Activated CD4-positive, alpha-beta T cell treated with anti-CD3 and anti-CD28 coated beads, Interleukin-2, amount 10 ng/mL, durations not matched to agents 7 days and 5 days (primary cell): Measurements from ENCODE around the gene XAF1. TPM values are rescaled to one million over a fixed set of nuclear protein-coding genes. Genes with fewer than 3 reads are reported as not detected.
"Not testable (repeated sequence)": the region's sequence is repeated elsewhere in the genome, so short reads cannot be mapped to it uniquely, and the experiment has no call there.

Experiments used
- CTCF ChIA-PET: fragments of 350-600 bp; sonication (Branson Sonifier 250); formaldehyde crosslinking; loops from one replicate; lab custom pipeline; 2021; ENCODE audit warnings: antibody characterized with exemption; lab: Charles Lee
- POLR2A ChIA-PET: fragments of 350-600 bp; sonication (Branson Sonifier 250); formaldehyde crosslinking; loops from one replicate; lab custom pipeline; 2021; ENCODE audit warnings: antibody characterized with exemption; lab: Charles Lee
- DNase-seq: peaks from one replicate; pipeline ENCODE4 v3.0.0-alpha.2; 2020
- H3K27ac Mint-ChIP-seq: one replicate; pipeline ENCODE4 v1.8.0; 2021; ENCODE audit warnings: mild to moderate bottlenecking, moderate library complexity, mixed read lengths
- H3K27me3 Mint-ChIP-seq: one replicate; pipeline ENCODE4 v1.8.0; 2021; ENCODE audit warnings: mixed read lengths
- H3K36me3 Mint-ChIP-seq: one replicate; pipeline ENCODE4 v1.8.0; 2021; ENCODE audit warnings: low read depth, mixed read lengths
- H3K4me1 Mint-ChIP-seq: one replicate; pipeline ENCODE4 v1.8.0; 2021; ENCODE audit warnings: mixed read lengths
- H3K4me3 Mint-ChIP-seq: one replicate; pipeline ENCODE4 v1.8.0; 2021; ENCODE audit warnings: mild to moderate bottlenecking, moderate library complexity, mixed read lengths
- H3K9me3 Mint-ChIP-seq: one replicate; pipeline ENCODE4 v1.8.0; 2021; ENCODE audit warnings: mixed read lengths
- total RNA-seq, 2 experiments: library from RNA; stranded (reverse); gene quantifications; one replicate each; pipeline ENCODE4 v1.2.3, GENCODE V29; 2021

XAF1 gene
- total RNA-seq, 2 experiments from 2014 or later, result 446 to 497 TPM

GRCh38 chr17:6757747-6758146, 1.9 kb downstream of the XAF1 start:
- peaks cover 69% of the 10 kb centered on the region for H3K36me3 Mint-ChIP-seq
- H3K4me3 Mint-ChIP-seq, result peak overlapping the region; percentile 99
- H3K27me3 Mint-ChIP-seq, result no peaks in the 10 kb centered on the region
- POLR2A ChIA-PET, result interaction anchor here (0.6 kb wide), 1 partner anchor 14 kb away, joined by 3 read pairs; no protein-coding TSS in a partner anchor
- CTCF ChIA-PET, result interaction anchor here (1.0 to 1.3 kb wide), 2 partner anchors 16 to 22 kb away, joined by 3 to 5 read pairs; no protein-coding TSS in a partner anchor
- H3K27ac Mint-ChIP-seq, result peak overlapping the region; percentile 83
- no peak for DNase-seq
- peaks cover 5% of the 10 kb centered on the region for H3K9me3 Mint-ChIP-seq
- H3K4me1 Mint-ChIP-seq, result peaks cover 78% of the 10 kb centered on the region

DNA sequence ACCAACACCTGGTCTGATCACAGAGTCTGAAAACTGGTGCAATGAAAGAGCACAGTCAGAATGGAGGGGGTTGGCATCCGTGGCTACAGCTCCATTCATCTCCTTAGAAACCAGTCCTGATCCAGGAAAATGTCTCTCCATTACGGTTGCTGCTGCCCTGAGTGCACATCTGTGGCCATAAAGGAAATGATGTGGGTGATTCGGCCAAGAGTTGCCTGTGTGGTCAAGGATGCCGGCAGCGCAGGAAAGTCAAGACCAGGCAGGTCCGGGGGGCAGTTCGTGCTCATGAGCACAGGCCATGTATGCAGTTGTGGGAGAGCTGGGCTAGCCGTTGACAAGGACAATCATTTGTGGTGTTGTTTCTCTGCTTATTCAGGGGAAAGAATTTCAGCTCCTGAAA, 5.9 kb downstream of the XAF1 start:
- ChIA-PET CTCF (no interaction called here), POLR2A (no interaction called here)
- peaks cover 98% of the 10 kb centered on the region for H3K36me3 Mint-ChIP-seq
- H3K4me3 Mint-ChIP-seq, result no peak overlapping the region
- H3K4me1 Mint-ChIP-seq, result peaks cover 71% of the 10 kb centered on the region
- H3K27me3 Mint-ChIP-seq, result no peaks in the 10 kb centered on the region
- H3K9me3 Mint-ChIP-seq, result peaks cover 28% of the 10 kb centered on the region
- H3K27ac Mint-ChIP-seq, result no peak overlapping the region
- DNase-seq, result no peak

GRCh38 chr17:6768447-6768846, 12.6 kb downstream of the XAF1 start:
- H3K4me1 Mint-ChIP-seq, result peaks cover 42% of the 10 kb centered on the region
- ChIA-PET POLR2A (interaction anchor here (0.6 kb wide), 1 partner anchor 1457 kb away, joined by 3 read pairs; no protein-coding TSS in a partner anchor), CTCF (interaction anchor here (1.0 kb wide), 1 partner anchor 101 kb away, joined by 3 read pairs; no protein-coding TSS in a partner anchor)
- no peak for DNase-seq
- peaks cover 97% of the 10 kb centered on the region for H3K36me3 Mint-ChIP-seq
- no peaks in the 10 kb centered on the region for H3K27me3 Mint-ChIP-seq
- H3K9me3 Mint-ChIP-seq, result peaks cover 64% of the 10 kb centered on the region
- H3K27ac Mint-ChIP-seq, result no peak overlapping the region
- no peak overlapping the region for H3K4me3 Mint-ChIP-seq

DNA sequence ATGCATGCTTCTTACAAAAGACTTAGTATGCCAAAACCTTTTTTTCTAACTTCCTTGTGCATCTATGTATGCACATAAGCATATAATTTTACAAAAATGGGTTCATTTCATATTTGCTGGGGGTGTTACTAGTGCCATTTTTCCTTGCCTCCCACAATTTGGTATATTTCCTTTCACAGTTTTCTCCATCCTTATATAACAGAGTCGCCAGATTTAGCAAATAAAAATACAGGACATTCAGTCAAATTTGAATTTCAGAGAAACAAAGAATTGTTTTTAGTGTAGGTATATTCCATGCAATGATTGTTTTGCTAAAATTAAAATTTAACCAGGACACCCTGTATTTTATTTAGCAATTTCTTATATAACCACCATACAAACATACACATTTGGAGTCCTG, 16.2 kb downstream of the XAF1 start:
- DNase-seq, result no peak
- ChIA-PET POLR2A (interaction anchor here (0.5 kb wide), 1 partner anchor 15 kb away, joined by 3 read pairs; no protein-coding TSS in a partner anchor), CTCF (interaction anchor here (1.4 to 2.2 kb wide), 2 partner anchors 8 to 12 kb away, joined by 3 to 7 read pairs; no protein-coding TSS in a partner anchor)
- Mint-ChIP-seq H3K36me3 (peaks cover 87% of the 10 kb centered on the region), H3K4me1 (peaks cover 38% of the 10 kb centered on the region), H3K4me3 (no peak overlapping the region), H3K27ac (no peak overlapping the region), H3K9me3 (peaks cover 66% of the 10 kb centered on the region), H3K27me3 (no peaks in the 10 kb centered on the region)

DNA sequence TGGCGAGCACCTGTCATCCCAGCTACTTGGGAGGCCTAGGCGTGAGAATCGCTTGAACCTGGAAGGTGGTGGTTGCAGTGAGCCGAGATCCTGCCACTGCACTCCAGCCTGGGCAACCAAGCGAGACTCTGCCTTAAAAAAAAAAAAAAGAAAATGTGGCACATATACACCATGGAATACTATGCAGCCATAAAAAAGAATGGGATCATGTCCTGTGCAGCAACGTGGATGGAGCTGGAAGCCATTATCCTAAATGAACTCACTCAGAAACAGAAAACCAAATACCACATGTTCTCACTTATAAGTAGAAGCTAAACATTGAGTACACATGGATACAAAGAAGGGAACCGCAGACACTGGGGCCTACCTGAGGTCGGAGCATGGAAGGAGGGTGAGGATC, 19.1 kb downstream of the XAF1 start:
- Mint-ChIP-seq H3K4me1 (peaks cover 20% of the 10 kb centered on the region), H3K36me3 (peaks cover 83% of the 10 kb centered on the region), H3K9me3 (peaks cover 64% of the 10 kb centered on the region)
- DNase-seq, CTCF ChIA-PET, H3K27ac Mint-ChIP-seq, H3K4me3 Mint-ChIP-seq, H3K27me3 Mint-ChIP-seq, POLR2A ChIA-PET: not testable (repeated sequence)

- ChIA-PET POLR2A (no interaction called here), CTCF (no interaction called here)
- Mint-ChIP-seq H3K27me3 (no peaks in the 10 kb centered on the region), H3K27ac (peak within 1 kb of the TSS; percentile 28), H3K4me3 (peak within 1 kb of the TSS; percentile 20), H3K4me1 (peaks cover 19% of the 10 kb centered on the region), H3K9me3 (peaks cover 66% of the 10 kb centered on the region), H3K36me3 (peaks cover 75% of the 10 kb centered on the region)
- no peak for DNase-seq
Observed at GRCh38 chr17:6775871-6776405, 20.1 kb downstream of the XAF1 start, which contains the start of gene FBXO39. TSS of gene FBXO39 (plus strand) at chr17:6776215. CDS start at chr17:6779869, 3,654 bp downstream.

GRCh38 chr17:6779411-6779810, 23.6 kb downstream of the XAF1 start:
- DNase-seq, result no peak
- Mint-ChIP-seq H3K9me3 (peaks cover 69% of the 10 kb centered on the region), H3K4me1 (peaks cover 6% of the 10 kb centered on the region), H3K27me3 (peaks cover 23% of the 10 kb centered on the region), H3K27ac (no peak overlapping the region), H3K36me3 (peaks cover 57% of the 10 kb centered on the region), H3K4me3 (no peak overlapping the region)
- ChIA-PET POLR2A (no interaction called here), CTCF (interaction anchor here (1.3 to 1.5 kb wide), 2 partner anchors 22 to 131 kb away, joined by 3 to 5 read pairs; no protein-coding TSS in a partner anchor)

GRCh38 chr17:6780001-6780400, 24.2 kb downstream of the XAF1 start:
- peaks cover 51% of the 10 kb centered on the region for H3K36me3 Mint-ChIP-seq
- no peak for DNase-seq
- peaks cover 26% of the 10 kb centered on the region for H3K27me3 Mint-ChIP-seq
- ChIA-PET CTCF (interaction anchor here (1.0 to 1.8 kb wide), 4 partner anchors 12 to 131 kb away, joined by 3 to 5 read pairs (median 4); no protein-coding TSS in a partner anchor), POLR2A (no interaction called here)
- no peak overlapping the region for H3K4me3 Mint-ChIP-seq
- no peak overlapping the region for H3K27ac Mint-ChIP-seq
- peaks cover 2% of the 10 kb centered on the region for H3K4me1 Mint-ChIP-seq
- peaks cover 66% of the 10 kb centered on the region for H3K9me3 Mint-ChIP-seq

DNA sequence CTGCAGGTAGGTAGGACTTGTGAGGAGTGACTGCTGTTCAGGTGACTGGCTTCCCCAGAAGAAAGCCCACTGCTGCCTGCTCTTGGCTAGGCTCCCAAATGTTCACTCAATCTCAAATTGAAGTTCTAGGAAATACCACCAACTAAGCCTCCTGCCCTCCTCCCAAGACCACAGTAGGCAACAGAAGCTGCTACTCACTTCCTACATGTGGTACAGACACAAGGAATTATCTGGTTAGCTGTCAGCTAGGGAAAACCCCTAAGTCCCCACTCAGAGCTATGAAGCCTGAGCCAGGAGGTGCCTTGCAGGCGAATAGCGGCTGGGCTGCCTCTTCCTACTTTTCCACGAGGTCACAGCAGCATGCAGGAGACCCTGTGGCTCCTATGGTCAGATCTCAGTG, 25.0 kb downstream of the XAF1 start:
- H3K9me3 Mint-ChIP-seq, result peaks cover 69% of the 10 kb centered on the region
- H3K27ac Mint-ChIP-seq, result no peak overlapping the region
- H3K4me1 Mint-ChIP-seq, result peaks cover 2% of the 10 kb centered on the region
- POLR2A ChIA-PET, result no interaction called here
- H3K4me3 Mint-ChIP-seq, result no peak overlapping the region
- peaks cover 51% of the 10 kb centered on the region for H3K36me3 Mint-ChIP-seq
- CTCF ChIA-PET, result interaction anchor here (1.0 to 1.8 kb wide), 3 partner anchors 11 to 130 kb away, joined by 3 to 5 read pairs (median 3); no protein-coding TSS in a partner anchor
- peaks cover 30% of the 10 kb centered on the region for H3K27me3 Mint-ChIP-seq
- no peak for DNase-seq

DNA sequence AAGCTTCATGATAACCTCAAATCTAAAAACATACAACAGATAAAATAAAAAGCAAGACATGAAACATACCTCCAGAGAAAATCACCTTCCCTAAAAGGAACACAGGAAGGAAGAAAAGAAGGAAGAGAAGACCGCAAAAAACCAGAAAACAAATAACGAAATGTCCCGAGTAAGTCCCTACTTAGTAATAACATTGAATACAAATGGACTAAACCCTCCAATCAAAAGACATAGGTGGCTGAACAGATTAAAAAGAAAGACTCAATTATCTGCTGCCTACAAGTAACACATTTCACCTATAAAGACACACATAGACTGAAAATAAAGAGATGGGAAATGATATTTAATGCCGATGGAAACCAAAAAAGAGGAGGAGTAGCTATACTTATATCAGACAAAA, 26.4 kb downstream of the XAF1 start:
- ChIA-PET CTCF (no interaction called here), POLR2A (no interaction called here)
- H3K4me3 Mint-ChIP-seq, result no peak overlapping the region
- H3K27ac Mint-ChIP-seq, result no peak overlapping the region
- H3K9me3 Mint-ChIP-seq, result peaks cover 71% of the 10 kb centered on the region
- H3K36me3 Mint-ChIP-seq, result peaks cover 44% of the 10 kb centered on the region
- DNase-seq, result no peak
- no peaks in the 10 kb centered on the region for H3K4me1 Mint-ChIP-seq
- peaks cover 41% of the 10 kb centered on the region for H3K27me3 Mint-ChIP-seq

- ChIA-PET CTCF (no interaction called here), POLR2A (no interaction called here)
- no peaks in the 10 kb centered on the region for H3K4me1 Mint-ChIP-seq
- no peak overlapping the region for H3K27ac Mint-ChIP-seq
- no peak for DNase-seq
- peaks cover 61% of the 10 kb centered on the region for H3K27me3 Mint-ChIP-seq
- no peak overlapping the region for H3K4me3 Mint-ChIP-seq
- peaks cover 18% of the 10 kb centered on the region for H3K36me3 Mint-ChIP-seq
- peaks cover 43% of the 10 kb centered on the region for H3K9me3 Mint-ChIP-seq
Observed at GRCh38 chr17:6786618-6787017, 30.8 kb downstream of the XAF1 start.

DNA sequence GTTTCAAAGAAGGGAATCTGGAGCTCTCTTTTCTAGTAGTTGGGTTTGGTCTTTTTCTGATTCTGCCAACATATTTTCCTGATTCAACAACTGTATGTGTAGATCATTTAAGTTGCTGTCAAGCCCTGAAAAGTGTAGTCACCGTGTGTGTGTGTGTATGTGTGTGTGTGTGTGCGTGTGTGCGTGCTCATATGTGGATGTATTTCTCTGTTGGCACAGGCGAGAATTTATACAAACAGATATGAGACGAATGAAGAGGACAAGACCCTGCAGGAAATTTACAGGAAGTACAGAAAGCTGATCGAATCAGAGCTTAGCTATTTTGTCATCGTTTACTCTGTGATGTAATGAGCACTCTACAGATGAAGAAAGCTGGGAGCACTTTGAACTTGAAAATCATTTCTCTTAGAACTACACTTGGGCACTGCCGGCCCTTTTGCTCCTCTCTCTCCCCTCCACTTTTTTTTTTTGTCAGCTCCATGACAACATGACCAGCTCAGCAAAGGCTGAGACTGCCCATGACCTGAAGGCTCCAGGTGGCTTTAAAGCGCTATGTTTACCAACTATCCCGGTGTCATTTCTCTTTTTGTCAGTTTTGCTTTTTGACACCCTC, 31.3 kb downstream of the XAF1 start:
- Mint-ChIP-seq H3K9me3 (peaks cover 38% of the 10 kb centered on the region), H3K4me3 (no peak overlapping the region), H3K27ac (no peak overlapping the region), H3K4me1 (no peaks in the 10 kb centered on the region), H3K27me3 (peaks cover 59% of the 10 kb centered on the region), H3K36me3 (peaks cover 13% of the 10 kb centered on the region)
- DNase-seq, result no peak
- ChIA-PET POLR2A (no interaction called here), CTCF (no interaction called here)

DNA sequence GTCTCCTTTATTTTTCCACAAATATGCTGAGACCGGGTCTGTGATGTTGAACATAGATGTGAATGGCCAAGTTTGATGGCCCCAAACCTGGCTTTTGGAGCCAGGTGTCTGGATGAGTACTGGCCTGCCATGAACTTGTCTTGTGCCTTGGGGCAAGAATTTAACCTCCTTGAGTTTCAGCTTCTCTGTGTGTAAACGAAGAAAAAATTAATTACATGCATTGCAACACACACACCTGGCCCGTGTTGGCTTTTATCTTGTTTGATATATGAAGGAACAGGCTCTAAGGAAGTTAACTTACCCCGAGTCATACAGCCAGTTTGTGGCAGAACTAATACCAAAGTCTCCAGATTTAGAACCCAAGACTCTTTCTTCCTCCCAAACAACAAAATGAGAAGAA, 33.3 kb downstream of the XAF1 start:
- Mint-ChIP-seq H3K4me1 (peaks cover 4% of the 10 kb centered on the region), H3K4me3 (no peak overlapping the region), H3K36me3 (peaks cover 3% of the 10 kb centered on the region), H3K27ac (no peak overlapping the region), H3K9me3 (peaks cover 18% of the 10 kb centered on the region), H3K27me3 (peaks cover 45% of the 10 kb centered on the region)
- CTCF ChIA-PET, result no interaction called here
- DNase-seq, result no peak
- POLR2A ChIA-PET, result no interaction called here
